COLO829 (cell line): Measurements from ENCODE around the gene DMPK.
"Not testable (repeated sequence)": the region's sequence is repeated elsewhere in the genome, so short reads cannot be mapped to it uniquely, and the experiment has no call there.

Source experiments
- DNase-seq: peaks from one replicate; pipeline ENCODE4 v3.0.0; 2012; ENCODE audit warnings: low spot score

DMPK gene

GRCh38 chr19:45768655-45768983 lies 13.7 kb downstream of the DMPK start:
- no peak for DNase-seq

- DNase-seq = no peak
Measured at GRCh38 chr19:45767881-45768654, 14.2 kb downstream of the DMPK start.

- no peak for DNase-seq
Measured at GRCh38 chr19:45767410-45767880, 14.8 kb downstream of the DMPK start.

- DNase-seq = no peak
Measured at GRCh38 chr19:45766869-45767346, 15.4 kb downstream of the DMPK start.

- DNase-seq = no peak
Measured at GRCh38 chr19:45766296-45766868, 15.9 kb downstream of the DMPK start.

GRCh38 chr19:45765702-45766295 lies 16.5 kb downstream of the DMPK start:
- DNase-seq = no peak

- DNase-seq = no peak
Measured at GRCh38 chr19:45764945-45765701, 17.2 kb downstream of the DMPK start.

GRCh38 chr19:45764475-45764874 lies 17.8 kb downstream of the DMPK start:
- DNase-seq = no peak

GRCh38 chr19:45763691-45764294 lies 18.5 kb downstream of the DMPK start:
- no peak for DNase-seq

GRCh38 chr19:45762870-45763631 lies 19.2 kb downstream of the DMPK start:
- DNase-seq = no peak

- no peak for DNase-seq
Measured at GRCh38 chr19:45761714-45762113, 20.6 kb downstream of the DMPK start.

- DNase-seq = no peak
Measured at GRCh38 chr19:45758921-45759320, 23.4 kb downstream of the DMPK start.

GRCh38 chr19:45757695-45758094 lies 24.6 kb downstream of the DMPK start:
- DNase-seq = no peak

GRCh38 chr19:45754323-45754722 lies 28.0 kb downstream of the DMPK start:
- DNase-seq = no peak

- DNase-seq = no peak
Measured at GRCh38 chr19:45753548-45753947, 28.7 kb downstream of the DMPK start.

- no peak for DNase-seq
Measured at GRCh38 chr19:45752639-45753038, 29.7 kb downstream of the DMPK start.

GRCh38 chr19:45751483-45751882 lies 30.8 kb downstream of the DMPK start:
- not testable (repeated sequence) for DNase-seq

GRCh38 chr19:45747513-45747912 lies 34.8 kb downstream of the DMPK start:
- no peak for DNase-seq

- DNase-seq = no peak
Measured at GRCh38 chr19:45746866-45747265, 35.4 kb downstream of the DMPK start.

GRCh38 chr19:45745606-45746005 lies 36.7 kb downstream of the DMPK start:
- no peak for DNase-seq

GRCh38 chr19:45742969-45743368 lies 39.3 kb downstream of the DMPK start:
- no peak for DNase-seq
